ENCODE results near the gene DPP9.

- TF ChIP-seq CTCF (IDR thresholded peaks at IDR 0.05) (no peak), POLR2A (IDR thresholded peaks at IDR 0.05) (no peak)
Observed at GRCh38 chr19:4768934-4769777, 45.5 kb upstream of the DPP9 start.

All from right lobe of liver (tissue), 4 donors.